IMR-90 (cell line): Measurements from ENCODE around the gene IP6K1.

Experiments
- POLR2A ChIP-seq: IDR thresholded peaks from 2 replicates; pipeline ENCODE4 v1.6.1; 2012; ENCODE audit warnings: mild to moderate bottlenecking, low read depth, low read length
- RAD21 ChIP-seq: IDR thresholded peaks from 2 replicates; pipeline ENCODE4 v1.6.1; 2012; ENCODE audit warnings: low read length, improper control_type of control experiment
- RCOR1 ChIP-seq: IDR thresholded peaks from 2 replicates; pipeline ENCODE4 v1.6.1; 2012; ENCODE audit warnings: mild to moderate bottlenecking, low read length, improper control_type of control experiment; ENCODE audit not compliant: insufficient replicate concordance
- TF ChIP-seq, protein P1 (sequence below): fragments of 150-350 bp; IDR thresholded peaks from 2 replicates; pipeline ENCODE4 v1.6.1; 2016; ENCODE audit warnings: low read depth, mild to moderate bottlenecking, low read length, moderate library complexity, borderline replicate concordance
- TF ChIP-seq, protein P2 (sequence below): conservative IDR thresholded peaks from 2 replicates; pipeline ENCODE4 v1.5.1; 2012; ENCODE audit warnings: mild to moderate bottlenecking, low read depth, low read length, improper control_type of control experiment
- TF ChIP-seq, protein P3 (sequence below): fragments of 150-350 bp; IDR thresholded peaks from 2 replicates; pipeline ENCODE4 v1.6.1; 2017; ENCODE audit warnings: mild to moderate bottlenecking, antibody characterized with exemption, low read length, low read depth

DNA sequence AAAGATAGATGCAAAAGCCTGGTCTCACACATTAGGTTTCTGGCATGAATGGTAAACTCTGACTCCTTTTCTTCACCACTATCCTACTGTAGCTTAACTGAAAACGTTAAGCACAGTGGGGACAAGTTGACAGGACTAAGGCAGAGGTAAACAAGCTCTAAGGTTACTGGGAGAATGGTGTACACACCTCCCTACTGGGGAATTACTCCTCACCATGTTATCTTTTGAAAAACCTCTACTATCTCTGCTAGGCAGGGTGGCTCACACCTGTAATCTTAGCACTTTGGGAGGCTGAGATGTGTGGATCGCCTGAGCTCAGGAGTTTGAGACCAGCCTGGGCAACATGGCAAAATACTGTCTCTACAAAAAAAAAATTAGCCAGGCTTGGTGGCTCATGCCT, 29.1 kb downstream of the IP6K1 start:
- TF ChIP-seq, protein P1, sequence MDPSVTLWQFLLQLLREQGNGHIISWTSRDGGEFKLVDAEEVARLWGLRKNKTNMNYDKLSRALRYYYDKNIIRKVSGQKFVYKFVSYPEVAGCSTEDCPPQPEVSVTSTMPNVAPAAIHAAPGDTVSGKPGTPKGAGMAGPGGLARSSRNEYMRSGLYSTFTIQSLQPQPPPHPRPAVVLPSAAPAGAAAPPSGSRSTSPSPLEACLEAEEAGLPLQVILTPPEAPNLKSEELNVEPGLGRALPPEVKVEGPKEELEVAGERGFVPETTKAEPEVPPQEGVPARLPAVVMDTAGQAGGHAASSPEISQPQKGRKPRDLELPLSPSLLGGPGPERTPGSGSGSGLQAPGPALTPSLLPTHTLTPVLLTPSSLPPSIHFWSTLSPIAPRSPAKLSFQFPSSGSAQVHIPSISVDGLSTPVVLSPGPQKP: no peak
- TF ChIP-seq, protein P2, sequence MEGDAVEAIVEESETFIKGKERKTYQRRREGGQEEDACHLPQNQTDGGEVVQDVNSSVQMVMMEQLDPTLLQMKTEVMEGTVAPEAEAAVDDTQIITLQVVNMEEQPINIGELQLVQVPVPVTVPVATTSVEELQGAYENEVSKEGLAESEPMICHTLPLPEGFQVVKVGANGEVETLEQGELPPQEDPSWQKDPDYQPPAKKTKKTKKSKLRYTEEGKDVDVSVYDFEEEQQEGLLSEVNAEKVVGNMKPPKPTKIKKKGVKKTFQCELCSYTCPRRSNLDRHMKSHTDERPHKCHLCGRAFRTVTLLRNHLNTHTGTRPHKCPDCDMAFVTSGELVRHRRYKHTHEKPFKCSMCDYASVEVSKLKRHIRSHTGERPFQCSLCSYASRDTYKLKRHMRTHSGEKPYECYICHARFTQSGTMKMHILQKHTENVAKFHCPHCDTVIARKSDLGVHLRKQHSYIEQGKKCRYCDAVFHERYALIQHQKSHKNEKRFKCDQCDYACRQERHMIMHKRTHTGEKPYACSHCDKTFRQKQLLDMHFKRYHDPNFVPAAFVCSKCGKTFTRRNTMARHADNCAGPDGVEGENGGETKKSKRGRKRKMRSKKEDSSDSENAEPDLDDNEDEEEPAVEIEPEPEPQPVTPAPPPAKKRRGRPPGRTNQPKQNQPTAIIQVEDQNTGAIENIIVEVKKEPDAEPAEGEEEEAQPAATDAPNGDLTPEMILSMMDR: no peak
- TF ChIP-seq POLR2A (no peak), RCOR1 (no peak), RAD21 (no peak)
- TF ChIP-seq, protein P3, sequence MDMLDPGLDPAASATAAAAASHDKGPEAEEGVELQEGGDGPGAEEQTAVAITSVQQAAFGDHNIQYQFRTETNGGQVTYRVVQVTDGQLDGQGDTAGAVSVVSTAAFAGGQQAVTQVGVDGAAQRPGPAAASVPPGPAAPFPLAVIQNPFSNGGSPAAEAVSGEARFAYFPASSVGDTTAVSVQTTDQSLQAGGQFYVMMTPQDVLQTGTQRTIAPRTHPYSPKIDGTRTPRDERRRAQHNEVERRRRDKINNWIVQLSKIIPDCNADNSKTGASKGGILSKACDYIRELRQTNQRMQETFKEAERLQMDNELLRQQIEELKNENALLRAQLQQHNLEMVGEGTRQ: no peak
